GM12801 (cell line): ENCODE measurements around the gene ADGRF1.

ENCODE experiments used
- CTCF ChIP-seq: IDR thresholded peaks from one replicate; pipeline ENCODE4 v1.5.1; 2011; ENCODE audit warnings: control low read depth; ENCODE audit not compliant: insufficient read length; ENCODE audit errors: extremely low read depth

ADGRF1 gene

GRCh38 chr6:46954837-46955451 lies 87.2 kb downstream of the ADGRF1 start:
- TF ChIP-seq CTCF, result no peak

GRCh38 chr6:46953921-46954320 lies 88.2 kb downstream of the ADGRF1 start:
- TF ChIP-seq CTCF, result no peak

GRCh38 chr6:46949632-46950280 lies 92.4 kb downstream of the ADGRF1 start:
- no peak for TF ChIP-seq CTCF

- no peak for TF ChIP-seq CTCF
These were observed 93.4 kb downstream of the ADGRF1 start for GRCh38 chr6:46948699-46949098.
